ENCODE data around the gene GPBAR1. TPM values are rescaled to one million over a fixed set of nuclear protein-coding genes. Genes with fewer than 3 reads are reported as not detected.

GPBAR1 gene
- total and polyA plus RNA-seq, 9 of the 15 experiments (the other 6 are each of a cell fraction or from before 2014, with no cell fraction given), result not detected

- TF ChIP-seq ATF6 (CRISPR knock-in tag; IDR thresholded peaks at IDR 0.05) (no peak), ZNF263 (CRISPR knock-in tag; IDR thresholded peaks at IDR 0.05; ENCODE audit: borderline replicate concordance) (no peak), ZFP91 (CRISPR knock-in tag; IDR thresholded peaks at IDR 0.05) (no peak), CTCFL (IDR thresholded peaks at IDR 0.05; ENCODE audit: borderline replicate concordance, insufficient read depth, low read depth, low read length, poor library complexity, severe bottlenecking) (no peak), HDAC1 (IDR thresholded peaks at IDR 0.05) (0 out of 4 replicates have a peak, but pooled peaks of 1 of the 2 experiments have one; percentile 50), ATF3 (IDR thresholded peaks at IDR 0.05) (0 out of 2 replicates have a peak, but pooled peaks have one; percentile 23), ATF3 (CRISPR knock-in tag; conservative IDR thresholded peaks at IDR 0.05) (no peak), HDAC8 (tag; IDR thresholded peaks at IDR 0.05) (no peak), ARHGAP35 (IDR thresholded peaks at IDR 0.05; ENCODE audit: partially characterized antibody) (no peak), BCOR (IDR thresholded peaks at IDR 0.05) (0 out of 2 replicates have a peak, but pooled peaks have one; percentile 37), MAFG (tag; conservative IDR thresholded peaks at IDR 0.05) (peak; percentile 32; the same call in 1 of the 2 replicates), ZHX1 (conservative IDR thresholded peaks at IDR 0.05; ENCODE audit: low read length) (no peak), GATAD2B (IDR thresholded peaks at IDR 0.05; ENCODE audit: borderline replicate concordance) (no peak), ZNF696 (CRISPR knock-in tag; conservative IDR thresholded peaks at IDR 0.05) (no peak), EP300 (IDR thresholded peaks at IDR 0.05; ENCODE audit: low read length) (no peak)
These were observed 23.4 kb downstream of the GPBAR1 start (continued) for GRCh38 chr2:218284106-218284811.

All from K562 (cell line).